22Rv1 (cell line): ENCODE measurements around the gene TOPORS.

Experiments
- H3K27ac ChIP-seq: fragments of 450-650 bp; 2 replicates; pipeline ENCODE4 v1.5.1; 2017
- ZFX ChIP-seq: fragments of 450-650 bp; IDR thresholded peaks from 2 replicates; pipeline ENCODE4 v1.6.1; 2017; ENCODE audit warnings: antibody characterized with exemption, borderline replicate concordance
- TF ChIP-seq, protein P1 (sequence below): fragments of 450-650 bp; IDR thresholded peaks from 2 replicates; pipeline ENCODE4 v1.5.1; 2017; ENCODE audit warnings: mild to moderate bottlenecking

TOPORS gene

DNA sequence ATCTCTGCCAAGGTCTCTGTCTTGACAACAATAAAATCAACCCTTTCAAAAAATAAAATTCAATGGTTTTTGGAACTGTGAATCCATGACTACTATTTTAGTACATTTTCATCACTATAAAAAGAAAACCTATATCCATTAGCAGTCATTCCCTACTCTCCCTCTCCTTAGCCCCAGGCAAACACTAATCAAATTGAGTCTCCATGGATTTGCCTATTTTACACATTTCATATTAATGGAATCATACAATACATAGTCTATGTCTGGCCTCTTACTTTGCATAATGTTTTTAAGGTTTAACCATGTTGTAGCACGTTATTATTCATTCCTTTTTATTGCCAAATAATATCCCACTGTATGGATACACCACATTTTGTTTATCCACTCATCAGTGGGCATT, 50.5 kb downstream of the TOPORS start:
- no peak for TF ChIP-seq ZFX
- TF ChIP-seq, protein P1, sequence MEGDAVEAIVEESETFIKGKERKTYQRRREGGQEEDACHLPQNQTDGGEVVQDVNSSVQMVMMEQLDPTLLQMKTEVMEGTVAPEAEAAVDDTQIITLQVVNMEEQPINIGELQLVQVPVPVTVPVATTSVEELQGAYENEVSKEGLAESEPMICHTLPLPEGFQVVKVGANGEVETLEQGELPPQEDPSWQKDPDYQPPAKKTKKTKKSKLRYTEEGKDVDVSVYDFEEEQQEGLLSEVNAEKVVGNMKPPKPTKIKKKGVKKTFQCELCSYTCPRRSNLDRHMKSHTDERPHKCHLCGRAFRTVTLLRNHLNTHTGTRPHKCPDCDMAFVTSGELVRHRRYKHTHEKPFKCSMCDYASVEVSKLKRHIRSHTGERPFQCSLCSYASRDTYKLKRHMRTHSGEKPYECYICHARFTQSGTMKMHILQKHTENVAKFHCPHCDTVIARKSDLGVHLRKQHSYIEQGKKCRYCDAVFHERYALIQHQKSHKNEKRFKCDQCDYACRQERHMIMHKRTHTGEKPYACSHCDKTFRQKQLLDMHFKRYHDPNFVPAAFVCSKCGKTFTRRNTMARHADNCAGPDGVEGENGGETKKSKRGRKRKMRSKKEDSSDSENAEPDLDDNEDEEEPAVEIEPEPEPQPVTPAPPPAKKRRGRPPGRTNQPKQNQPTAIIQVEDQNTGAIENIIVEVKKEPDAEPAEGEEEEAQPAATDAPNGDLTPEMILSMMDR = no peak
- no peak overlapping the region for H3K27ac ChIP-seq

DNA sequence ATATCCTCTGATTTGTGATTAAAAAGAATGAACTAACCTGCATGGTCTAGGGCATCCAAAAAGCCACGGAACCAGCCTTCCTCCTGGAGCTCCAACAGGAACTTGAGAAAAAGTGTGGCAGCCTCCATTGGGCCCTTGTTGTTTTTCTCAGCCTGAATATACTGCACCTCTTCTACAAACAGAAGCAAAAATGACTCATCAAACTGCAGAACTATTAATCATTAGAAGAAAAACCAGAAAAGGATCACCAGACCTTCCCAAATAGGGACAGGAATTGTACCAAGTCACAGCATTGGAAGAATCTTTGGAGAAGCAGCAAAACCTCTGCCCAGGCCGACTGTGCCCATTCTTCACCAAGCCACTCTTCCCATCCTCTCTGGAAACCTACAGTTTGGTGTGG, 51.6 kb downstream of the TOPORS start:
- TF ChIP-seq ZFX = no peak
- TF ChIP-seq, protein P1 = no peak
- no peak overlapping the region for H3K27ac ChIP-seq

DNA sequence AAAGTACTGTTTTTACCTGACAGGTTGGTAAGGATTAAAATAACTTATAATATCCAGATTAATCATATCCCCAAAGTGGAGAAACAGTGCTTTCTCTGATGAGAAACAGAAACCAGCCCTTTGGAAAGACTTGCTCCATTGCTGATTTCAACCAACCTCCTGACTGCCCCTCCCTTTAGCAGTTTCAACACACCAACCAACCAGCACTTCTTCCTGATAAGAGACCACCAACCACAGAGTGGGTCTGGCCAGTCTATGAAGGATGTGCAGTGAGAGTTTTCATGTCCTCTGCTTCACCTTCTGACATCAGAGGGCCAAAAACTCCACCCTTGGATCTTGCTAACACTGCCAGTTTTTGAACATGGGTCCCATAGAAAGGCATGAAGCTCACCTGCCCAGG, 54.5 kb downstream of the TOPORS start:
- no peak overlapping the region for H3K27ac ChIP-seq
- no peak for TF ChIP-seq ZFX
- TF ChIP-seq, protein P1 = no peak

DNA sequence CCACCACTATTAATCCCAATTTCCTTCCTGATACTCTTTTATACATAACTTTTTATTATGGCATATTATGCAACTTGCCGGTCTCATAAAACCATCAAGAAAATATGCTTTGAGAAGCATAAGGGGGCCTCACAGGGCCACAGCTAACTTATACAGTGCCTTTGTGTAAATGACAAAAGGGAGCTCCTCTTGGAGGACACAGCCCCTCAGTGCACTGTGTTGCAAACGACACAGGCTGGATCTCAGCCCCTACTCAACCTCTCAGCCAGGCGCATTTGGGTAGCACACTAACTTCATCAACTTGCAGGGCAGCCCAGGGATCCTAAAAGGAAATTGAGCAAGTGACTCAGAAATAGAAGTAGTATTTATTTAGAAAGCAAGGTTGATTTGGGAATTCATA, 61.8 kb downstream of the TOPORS start:
- TF ChIP-seq, protein P1 = no peak
- no peak for TF ChIP-seq ZFX
- H3K27ac ChIP-seq = no peak overlapping the region
